PC-3 (cell line): ENCODE measurements around the gene PPP2R3B. TPM values are rescaled to one million over a fixed set of nuclear protein-coding genes. Genes with fewer than 3 reads are reported as not detected.

Experiments
- ATAC-seq: fragments of 200-7000 bp; cut with Tn5 transposase; 2 replicates; pipeline ENCODE4 v1.9.1; 2020; ENCODE audit warnings: mild to moderate bottlenecking, moderate library complexity
- BruUV-seq: library from RNA; stranded (reverse); fragments of 400-500 nt; replicated peaks from 2 replicates; lab custom pipeline; 2021; lab: Mats Ljungman, UMichigan
- CTCF ChIA-PET: fragments of 300-600 bp; sonication (Branson Sonifier 250); formaldehyde crosslinking; loops from one replicate; lab custom pipeline; 2022; ENCODE audit warnings: antibody characterized with exemption; lab: Charles Lee
- POLR2A ChIA-PET: fragments of 300-600 bp; sonication (Branson Sonifier 250); formaldehyde crosslinking; loops from one replicate; lab custom pipeline; 2022; ENCODE audit warnings: antibody characterized with exemption; ENCODE audit not compliant: unreplicated experiment; lab: Charles Lee
- DNase-seq: peaks from one replicate; pipeline ENCODE4 v3.0.0-alpha.2; 2015
- H2AFZ ChIP-seq: fragments of 300-600 bp; sonication (generic); 2 replicates; pipeline ENCODE4 v1.6.0; 2016; ENCODE audit warnings: antibody characterized with exemption, low read length
- H3F3A ChIP-seq: fragments of 300-600 bp; sonication (generic); one replicate; pipeline ENCODE4 v1.6.0; 2017; ENCODE audit warnings: antibody characterized with exemption, low read length, control low read depth, mild to moderate bottlenecking; ENCODE audit not compliant: unreplicated experiment
- H3K27ac ChIP-seq: fragments of 300-600 bp; sonication (generic); 2 replicates; pipeline ENCODE4 v1.5.1; 2016; ENCODE audit warnings: mild to moderate bottlenecking, low read length
- H3K27me3 ChIP-seq: fragments of 300-600 bp; sonication (generic); 2 replicates; pipeline ENCODE4 v1.6.1; 2016; ENCODE audit warnings: low read length, mixed read lengths
- H3K36me3 ChIP-seq: fragments of 300-600 bp; sonication (generic); 2 replicates; pipeline ENCODE4 v1.6.1; 2016; ENCODE audit warnings: low read depth, mixed run types, low read length, mixed read lengths
- H3K4me1 ChIP-seq: fragments of 300-600 bp; sonication (generic); 2 replicates; pipeline ENCODE4 v1.5.1; 2016; ENCODE audit warnings: low read length; ENCODE audit not compliant: insufficient read depth
- H3K4me2 ChIP-seq: fragments of 300-600 bp; sonication (generic); 2 replicates; pipeline ENCODE4 v1.6.0; 2016; ENCODE audit warnings: low read length
- H3K4me3 ChIP-seq: fragments of 300-600 bp; sonication (generic); 2 replicates; pipeline ENCODE4 v1.5.1; 2016; ENCODE audit warnings: mild to moderate bottlenecking, low read length, mixed read lengths
- H3K79me2 ChIP-seq: fragments of 300-600 bp; sonication (generic); 2 replicates; pipeline ENCODE4 v1.6.1; 2017; ENCODE audit warnings: low read length, mixed read lengths
- H3K9ac ChIP-seq: fragments of 300-600 bp; sonication (generic); 2 replicates; pipeline ENCODE4 v1.6.0; 2016; ENCODE audit warnings: mild to moderate bottlenecking, low read length
- H3K9me2 ChIP-seq: fragments of 300-600 bp; sonication (generic); replicated peaks from 2 replicates; pipeline ENCODE4 v1.6.1; 2016; ENCODE audit warnings: mixed run types, low read length, mixed read lengths
- H3K9me3 ChIP-seq: fragments of 300-600 bp; sonication (generic); 2 replicates; pipeline ENCODE4 v1.6.1; 2016; ENCODE audit warnings: low read length, mixed read lengths
- H4K20me1 ChIP-seq: fragments of 300-600 bp; sonication (generic); 2 replicates; pipeline ENCODE4 v1.6.1; 2016; ENCODE audit warnings: low read length, mixed read lengths
- EZH2 ChIP-seq: fragments of 300-600 bp; sonication (generic); IDR thresholded peaks from one replicate; pipeline ENCODE4 v1.6.1; 2017; ENCODE audit warnings: antibody characterized with exemption, mild to moderate bottlenecking, low read length; ENCODE audit not compliant: unreplicated experiment
- EZH2phosphoT487 ChIP-seq: fragments of 300-600 bp; sonication (generic); IDR thresholded peaks from 2 replicates; pipeline ENCODE4 v1.6.1; 2018; ENCODE audit warnings: mild to moderate bottlenecking, antibody characterized with exemption, low read length, borderline replicate concordance
- intact Hi-C: fragments of 100-400 bp; cut with micrococcal nuclease; formaldehyde crosslinking; loops from 2 replicates; pipeline ENCODE4 v1.9.0; 2023
- total RNA-seq: library from RNA; depleted of rRNA; stranded (reverse); fragments of >200 nt; gene quantifications from 2 replicates; pipeline ENCODE4 v1.2.3, GENCODE V29; 2014
- TF ChIP-seq, protein P1 (sequence below): fragments of 300-600 bp; sonication (generic); conservative IDR thresholded peaks from 2 replicates; pipeline ENCODE4 v1.5.1; 2017; ENCODE audit warnings: antibody characterized with exemption, low read depth, mild to moderate bottlenecking, low read length

PPP2R3B gene
- total RNA-seq, 1 experiment from 2014 or later: 35.4 TPM

DNA sequence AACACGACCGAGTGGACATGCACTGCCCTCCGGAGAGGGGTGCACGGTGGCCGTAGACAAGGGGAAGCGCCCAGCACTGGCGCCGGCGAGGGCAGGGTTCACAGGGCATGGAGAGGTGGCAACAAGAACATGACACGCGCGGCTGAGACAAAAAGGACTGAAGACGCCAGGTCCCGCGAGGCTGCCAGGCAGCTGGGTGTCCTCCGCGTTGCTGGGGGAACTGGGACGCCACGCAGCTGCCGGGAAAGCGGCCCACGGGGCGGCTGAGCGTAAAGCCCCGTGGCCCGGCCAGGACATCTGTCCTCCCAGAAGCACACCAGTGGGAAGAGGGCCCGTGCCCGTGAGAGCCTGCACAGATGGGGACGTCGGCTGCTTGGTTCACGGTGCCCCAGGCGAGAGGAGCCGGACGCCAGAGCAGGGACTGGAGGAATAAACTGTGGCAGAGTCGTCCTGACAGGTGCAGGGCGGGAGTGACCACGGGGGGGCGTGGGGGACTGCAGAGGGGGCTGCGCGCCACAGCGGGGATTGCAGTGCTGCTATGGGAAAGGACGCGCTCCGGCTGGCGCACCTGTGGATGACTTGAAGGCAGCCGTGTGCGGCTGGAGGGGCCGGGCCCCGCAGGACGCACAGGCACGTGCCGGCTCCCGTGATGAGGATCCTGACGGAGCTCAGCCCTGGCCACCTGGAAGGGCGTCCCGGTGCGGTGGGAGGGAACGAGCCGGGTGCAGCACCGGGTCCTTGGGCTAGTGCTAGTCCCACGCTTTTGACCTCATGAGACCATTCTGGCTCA lies 36.0 kb downstream of the PPP2R3B start:
- no peak for ATAC-seq
- H3K9ac ChIP-seq: no peak overlapping the region
- H3K27me3 ChIP-seq: no peaks in the 10 kb centered on the region
- no peak overlapping the region for H3K27ac ChIP-seq
- ChIA-PET POLR2A (no interaction called here), CTCF (no interaction called here)
- intact Hi-C loops: no loop called here
- no peak for DNase-seq
- no peaks in the 10 kb centered on the region for H3K9me2 ChIP-seq
- no peak overlapping the region for H3K4me2 ChIP-seq
- TF ChIP-seq EZH2phosphoT487: no peak
- TF ChIP-seq, protein P1, sequence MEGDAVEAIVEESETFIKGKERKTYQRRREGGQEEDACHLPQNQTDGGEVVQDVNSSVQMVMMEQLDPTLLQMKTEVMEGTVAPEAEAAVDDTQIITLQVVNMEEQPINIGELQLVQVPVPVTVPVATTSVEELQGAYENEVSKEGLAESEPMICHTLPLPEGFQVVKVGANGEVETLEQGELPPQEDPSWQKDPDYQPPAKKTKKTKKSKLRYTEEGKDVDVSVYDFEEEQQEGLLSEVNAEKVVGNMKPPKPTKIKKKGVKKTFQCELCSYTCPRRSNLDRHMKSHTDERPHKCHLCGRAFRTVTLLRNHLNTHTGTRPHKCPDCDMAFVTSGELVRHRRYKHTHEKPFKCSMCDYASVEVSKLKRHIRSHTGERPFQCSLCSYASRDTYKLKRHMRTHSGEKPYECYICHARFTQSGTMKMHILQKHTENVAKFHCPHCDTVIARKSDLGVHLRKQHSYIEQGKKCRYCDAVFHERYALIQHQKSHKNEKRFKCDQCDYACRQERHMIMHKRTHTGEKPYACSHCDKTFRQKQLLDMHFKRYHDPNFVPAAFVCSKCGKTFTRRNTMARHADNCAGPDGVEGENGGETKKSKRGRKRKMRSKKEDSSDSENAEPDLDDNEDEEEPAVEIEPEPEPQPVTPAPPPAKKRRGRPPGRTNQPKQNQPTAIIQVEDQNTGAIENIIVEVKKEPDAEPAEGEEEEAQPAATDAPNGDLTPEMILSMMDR: no peak
- no peak for TF ChIP-seq EZH2
- H3K4me3 ChIP-seq: no peak overlapping the region
- no peaks in the 10 kb centered on the region for H3K36me3 ChIP-seq
- no peaks in the 10 kb centered on the region for H3K9me3 ChIP-seq
- H2AFZ ChIP-seq: no peak overlapping the region
- no peaks in the 10 kb centered on the region for H4K20me1 ChIP-seq
- no peaks in the 10 kb centered on the region for H3K4me1 ChIP-seq
- 0 out of 2 replicates have a peak, but pooled peaks cover 3% of the 10 kb centered on the region for H3K79me2 ChIP-seq
- no TSS peak for BruUV-seq
- H3F3A ChIP-seq: no peaks in the 10 kb centered on the region

- BruUV-seq: no TSS peak
- Histone ChIP-seq H3K4me1 (no peaks in the 10 kb centered on the region), H3K27me3 (no peaks in the 10 kb centered on the region), H3K9ac (no peak overlapping the region), H3K36me3 (no peaks in the 10 kb centered on the region), H3K4me2 (no peak overlapping the region), H3K4me3 (no peak overlapping the region), H3F3A (no peaks in the 10 kb centered on the region), H3K9me3 (no peaks in the 10 kb centered on the region), H2AFZ (no peak overlapping the region), H4K20me1 (no peaks in the 10 kb centered on the region), H3K79me2 (no peaks in the 10 kb centered on the region), H3K27ac (no peak overlapping the region), H3K9me2 (no peaks in the 10 kb centered on the region)
- intact Hi-C loops: no loop called here
- no peak for DNase-seq
- ChIA-PET POLR2A (no interaction called here), CTCF (no interaction called here)
- ATAC-seq: no peak
- TF ChIP-seq, protein P1: no peak
- TF ChIP-seq EZH2: no peak
Measured at GRCh38 chrX:350148-350533, 36.6 kb downstream of the PPP2R3B start.

- DNase-seq (no peak), ATAC-seq (no peak)
- Histone ChIP-seq H3F3A (no peaks in the 10 kb centered on the region), H3K4me1 (no peaks in the 10 kb centered on the region), H3K9me2 (no peaks in the 10 kb centered on the region), H4K20me1 (no peaks in the 10 kb centered on the region), H3K4me2 (no peak overlapping the region), H3K79me2 (no peaks in the 10 kb centered on the region), H3K27ac (no peak overlapping the region), H3K4me3 (no peak overlapping the region), H2AFZ (no peak overlapping the region), H3K27me3 (no peaks in the 10 kb centered on the region), H3K9ac (no peak overlapping the region), H3K36me3 (no peaks in the 10 kb centered on the region), H3K9me3 (no peaks in the 10 kb centered on the region)
- TF ChIP-seq, protein P1: no peak
- no peak for TF ChIP-seq EZH2
- TF ChIP-seq EZH2phosphoT487: no peak
- intact Hi-C loops: no loop called here
- BruUV-seq: no TSS peak
- ChIA-PET POLR2A (no interaction called here), CTCF (no interaction called here)
Measured at GRCh38 chrX:349702-350101, 37.0 kb downstream of the PPP2R3B start.
